ENCODE measurements around the gene ITCH. TPM values are rescaled to one million over a fixed set of nuclear protein-coding genes. Genes with fewer than 3 reads are reported as not detected.

The ITCH gene
- total RNA-seq, 4 donors from 2014 or later: 50.3 to 64.3 (median 52.8) TPM

DNA sequence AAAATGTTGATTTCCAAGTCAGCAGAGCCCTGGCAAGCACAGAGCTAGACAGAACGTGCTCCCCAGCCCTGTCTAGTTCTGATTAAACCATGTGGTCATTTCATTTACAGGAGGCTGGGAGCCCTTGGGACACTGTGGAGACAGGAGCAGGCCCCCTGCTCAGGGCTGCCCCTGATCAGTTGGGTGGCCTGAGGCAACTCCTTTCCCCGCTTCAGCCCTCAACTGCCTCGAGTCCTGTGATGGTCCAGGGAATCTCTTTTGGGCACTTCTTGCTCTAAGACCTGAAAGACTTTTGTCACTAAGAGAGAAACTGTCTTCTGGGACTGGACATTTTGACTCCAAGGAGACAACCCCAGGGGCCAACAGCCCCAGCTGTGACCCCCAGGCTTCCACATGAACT lies 166.7 kb downstream of the ITCH start:
- Histone ChIP-seq H3K36me3 (peaks cover 18 to 80% (median 70%) of the 10 kb centered on the region in 4 donors), H3K27me3 (no peaks in the 10 kb centered on the region), H3K27ac (replicated peaks in 1 of 4) (peak overlapping the region in 2 of 4 donors; percentile 15 to 48), H3K4me1 (peaks cover 47 to 73% (median 59%) of the 10 kb centered on the region in 4 donors), H3K4me3 (no peak overlapping the region), H3K9me3 (no peaks in the 10 kb centered on the region)
- no peak for TF ChIP-seq POLR2AphosphoS5 (IDR thresholded peaks at IDR 0.05)
- TF ChIP-seq POLR2A (IDR thresholded peaks at IDR 0.05; ENCODE audit: low read depth): no peak
- TF ChIP-seq EP300 (IDR thresholded peaks at IDR 0.05): no peak
- TF ChIP-seq, protein P1, sequence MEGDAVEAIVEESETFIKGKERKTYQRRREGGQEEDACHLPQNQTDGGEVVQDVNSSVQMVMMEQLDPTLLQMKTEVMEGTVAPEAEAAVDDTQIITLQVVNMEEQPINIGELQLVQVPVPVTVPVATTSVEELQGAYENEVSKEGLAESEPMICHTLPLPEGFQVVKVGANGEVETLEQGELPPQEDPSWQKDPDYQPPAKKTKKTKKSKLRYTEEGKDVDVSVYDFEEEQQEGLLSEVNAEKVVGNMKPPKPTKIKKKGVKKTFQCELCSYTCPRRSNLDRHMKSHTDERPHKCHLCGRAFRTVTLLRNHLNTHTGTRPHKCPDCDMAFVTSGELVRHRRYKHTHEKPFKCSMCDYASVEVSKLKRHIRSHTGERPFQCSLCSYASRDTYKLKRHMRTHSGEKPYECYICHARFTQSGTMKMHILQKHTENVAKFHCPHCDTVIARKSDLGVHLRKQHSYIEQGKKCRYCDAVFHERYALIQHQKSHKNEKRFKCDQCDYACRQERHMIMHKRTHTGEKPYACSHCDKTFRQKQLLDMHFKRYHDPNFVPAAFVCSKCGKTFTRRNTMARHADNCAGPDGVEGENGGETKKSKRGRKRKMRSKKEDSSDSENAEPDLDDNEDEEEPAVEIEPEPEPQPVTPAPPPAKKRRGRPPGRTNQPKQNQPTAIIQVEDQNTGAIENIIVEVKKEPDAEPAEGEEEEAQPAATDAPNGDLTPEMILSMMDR (IDR thresholded peaks at IDR 0.05): no peak
- intact Hi-C loops (cut with DNase I): loop anchor here (10.0 kb wide), 1 partner anchor 215 kb away; no protein-coding TSS in a partner anchor
- no peak for DNase-seq (ENCODE audit: extremely low spot score)
- WGBS: 69% methylated on average over 3 of the region's 3 CpGs

DNA sequence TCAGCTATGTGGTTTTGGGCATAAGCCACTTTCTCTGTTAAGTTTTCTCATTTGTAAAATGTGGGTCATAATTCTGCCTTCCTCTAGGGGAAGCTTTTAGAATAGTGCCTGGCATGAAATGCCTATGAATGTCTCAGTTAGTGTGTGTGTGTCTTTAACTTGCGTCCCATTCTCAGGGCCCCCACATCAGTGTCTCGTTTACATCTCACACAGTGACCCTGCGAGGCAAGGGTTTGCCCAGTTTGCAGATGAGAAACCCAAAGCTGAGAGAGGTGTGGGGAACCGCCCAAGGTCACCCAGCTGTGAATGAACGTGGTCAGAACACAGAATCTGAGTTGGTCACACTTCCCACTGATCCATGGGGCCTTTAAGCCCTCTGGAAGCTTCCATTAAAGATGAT lies 167.3 kb downstream of the ITCH start:
- H3K27ac ChIP-seq (replicated peaks in 1 of 4): no peak overlapping the region
- TF ChIP-seq EP300 (IDR thresholded peaks at IDR 0.05): no peak
- TF ChIP-seq, protein P1 (IDR thresholded peaks at IDR 0.05): no peak
- no peak for TF ChIP-seq POLR2A (IDR thresholded peaks at IDR 0.05; ENCODE audit: low read depth)
- TF ChIP-seq POLR2AphosphoS5 (IDR thresholded peaks at IDR 0.05): no peak
- WGBS: 89% methylated on average over 5 of the region's 5 CpGs
- peaks cover 24 to 86% (median 73%) of the 10 kb centered on the region in 4 donors for H3K36me3 ChIP-seq
- peaks cover 41 to 67% (median 53%) of the 10 kb centered on the region in 4 donors for H3K4me1 ChIP-seq
- DNase-seq (ENCODE audit: extremely low spot score): no peak
- intact Hi-C loops (cut with DNase I): no loop called here
- H3K4me3 ChIP-seq: no peak overlapping the region
- H3K9me3 ChIP-seq: no peaks in the 10 kb centered on the region
- H3K27me3 ChIP-seq: no peaks in the 10 kb centered on the region

DNA sequence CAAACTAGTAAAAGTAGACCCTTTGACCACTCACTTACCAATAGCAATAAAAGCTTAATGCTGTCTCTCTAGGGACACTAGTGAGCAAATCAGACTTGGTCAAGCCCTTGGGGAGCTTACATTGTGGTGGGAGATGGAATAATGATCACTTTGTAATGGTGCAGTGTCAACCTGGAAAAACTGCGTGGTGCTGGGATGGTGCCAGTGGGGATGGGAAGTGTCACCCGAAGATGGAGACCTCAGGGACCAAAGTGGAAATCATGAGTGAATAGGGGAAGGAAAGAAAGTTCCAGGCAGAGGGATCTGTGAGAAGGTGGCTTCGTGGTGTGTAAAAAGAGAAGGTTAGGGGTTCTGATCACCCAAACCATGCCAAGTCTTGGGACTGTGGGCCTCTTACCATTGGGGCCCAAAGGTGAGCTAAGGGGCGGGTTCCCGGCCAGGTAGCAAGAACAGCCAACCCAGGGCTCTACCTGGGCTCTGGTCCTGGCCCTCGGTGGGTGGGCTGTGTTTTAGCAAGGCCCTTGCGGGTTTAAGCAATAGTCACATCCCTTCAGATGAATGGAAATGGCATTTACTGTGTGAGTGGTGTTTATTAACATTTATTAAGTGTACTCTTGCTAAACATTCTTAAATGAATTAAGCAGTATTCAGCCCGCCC lies 168.7 kb downstream of the ITCH start:
- no peak for DNase-seq (ENCODE audit: extremely low spot score)
- Histone ChIP-seq H3K27me3 (no peaks in the 10 kb centered on the region), H3K4me3 (no peak overlapping the region), H3K4me1 (peaks cover 28 to 53% (median 39%) of the 10 kb centered on the region in 4 donors), H3K36me3 (peaks cover 38 to 98% (median 85%) of the 10 kb centered on the region in 4 donors), H3K27ac (replicated peaks in 1 of 4) (no peak overlapping the region), H3K9me3 (no peaks in the 10 kb centered on the region)
- intact Hi-C loops (cut with DNase I): no loop called here
- TF ChIP-seq, protein P1 (IDR thresholded peaks at IDR 0.05): no peak
- TF ChIP-seq EP300 (IDR thresholded peaks at IDR 0.05) (no peak), POLR2A (IDR thresholded peaks at IDR 0.05; ENCODE audit: low read depth) (no peak), POLR2AphosphoS5 (IDR thresholded peaks at IDR 0.05) (no peak)
- WGBS: 86% methylated on average over 8 of the region's 8 CpGs

DNA sequence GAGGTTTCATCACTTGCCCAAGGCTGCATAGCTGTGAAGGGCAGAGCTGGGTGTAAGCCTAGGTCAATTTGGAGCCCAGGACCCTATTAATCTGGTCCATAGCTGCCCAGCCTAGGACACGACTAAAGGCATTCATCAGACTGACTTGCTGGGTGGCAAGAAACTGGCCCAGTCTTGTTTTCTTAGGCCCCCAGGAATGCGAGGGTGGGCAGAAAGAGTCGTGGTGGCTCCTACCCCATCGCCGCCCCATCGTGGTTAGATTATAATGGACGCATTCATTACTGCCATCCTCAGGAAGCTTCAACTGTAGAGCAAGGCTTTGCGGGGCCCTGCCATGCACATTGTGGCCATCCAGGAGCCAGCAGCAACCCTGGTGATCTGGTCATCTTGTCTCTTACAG lies 169.2 kb downstream of the ITCH start:
- Histone ChIP-seq H3K9me3 (no peaks in the 10 kb centered on the region), H3K4me1 (peaks cover 23 to 47% (median 33%) of the 10 kb centered on the region in 4 donors), H3K27ac (replicated peaks in 1 of 4) (no peak overlapping the region), H3K36me3 (peaks cover 39 to 98% (median 85%) of the 10 kb centered on the region in 4 donors), H3K4me3 (no peak overlapping the region), H3K27me3 (no peaks in the 10 kb centered on the region)
- TF ChIP-seq POLR2A (IDR thresholded peaks at IDR 0.05; ENCODE audit: low read depth): no peak
- TF ChIP-seq, protein P1 (IDR thresholded peaks at IDR 0.05): no peak
- TF ChIP-seq POLR2AphosphoS5 (IDR thresholded peaks at IDR 0.05): no peak
- TF ChIP-seq EP300 (IDR thresholded peaks at IDR 0.05): no peak
- DNase-seq (ENCODE audit: extremely low spot score): no peak
- WGBS: 86% methylated on average over 8 of the region's 8 CpGs
- intact Hi-C loops (cut with DNase I): no loop called here
